T-helper 17 cell (primary cell): Measurements from ENCODE around the gene CTH. TPM values are rescaled to one million over a fixed set of nuclear protein-coding genes. Genes with fewer than 3 reads are reported as not detected.
"Not testable (repeated sequence)": the region's sequence is repeated elsewhere in the genome, so short reads cannot be mapped to it uniquely, and the experiment has no call there.

Source experiments
- ATAC-seq: fragments of 150-1000 bp; cut with Tn5 transposase; 2 replicates; pipeline ENCODE4 v1.10.0; 2021; ENCODE audit warnings: mild to moderate bottlenecking, moderate library complexity
- DNase-seq, 3 donors: peaks; one replicate each; pipeline versions ENCODE4 v3.0.0 to v3.0.0-alpha.2; 2020 to 2021
- H3K9me3 ChIP-seq: one replicate; pipeline ENCODE4 v1.7.0; 2013; ENCODE audit warnings: low read length, mild to moderate bottlenecking; ENCODE audit not compliant: control insufficient read depth, poor library complexity, severe bottlenecking
- H3K27ac Mint-ChIP-seq: one replicate; pipeline ENCODE4 v1.8.0; 2022; ENCODE audit warnings: mild to moderate bottlenecking, moderate library complexity, mixed read lengths
- H3K27me3 Mint-ChIP-seq: one replicate; pipeline ENCODE4 v1.8.0; 2022; ENCODE audit warnings: mixed read lengths
- H3K36me3 Mint-ChIP-seq: one replicate; pipeline ENCODE4 v1.8.0; 2022; ENCODE audit warnings: low read depth, mixed read lengths
- H3K4me1 Mint-ChIP-seq: one replicate; pipeline ENCODE4 v1.8.0; 2022; ENCODE audit warnings: mild to moderate bottlenecking, mixed read lengths
- H3K4me3 Mint-ChIP-seq: one replicate; pipeline ENCODE4 v1.8.0; 2022; ENCODE audit warnings: mild to moderate bottlenecking, moderate library complexity, mixed read lengths
- total RNA-seq, 4 donors: library from RNA in 2 of 4; stranded (reverse) in 2 of 4; gene quantifications; one replicate each; pipeline ENCODE4 v1.2.3 and lab custom pipeline; 2022 to 2026

CTH gene
- total RNA-seq, 2 donors from 2014 or later, result 4.2 to 5.8 TPM

DNA sequence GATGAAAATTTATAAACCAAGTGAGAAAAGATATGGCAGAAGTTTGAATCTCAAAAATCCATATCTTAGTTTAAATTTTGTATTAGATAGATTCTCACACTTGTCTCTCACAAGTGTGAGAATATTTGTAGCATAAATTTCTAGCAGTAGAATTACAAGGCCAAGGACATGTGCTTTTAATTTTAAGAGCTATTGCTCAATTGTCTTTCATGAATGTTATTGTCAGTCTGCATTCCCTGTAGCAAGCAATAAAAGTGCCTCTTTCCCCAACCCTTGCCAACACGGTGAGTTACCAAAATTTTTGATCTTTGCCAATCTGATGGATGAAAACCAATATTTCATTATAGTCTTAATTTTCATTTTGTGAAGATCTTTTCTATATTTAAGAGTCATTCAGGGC lies 64.0 kb downstream of the CTH start:
- Mint-ChIP-seq H3K27me3 (peaks cover 19% of the 10 kb centered on the region), H3K27ac (no peak overlapping the region), H3K36me3 (no peaks in the 10 kb centered on the region), H3K4me1 (peaks cover 2% of the 10 kb centered on the region), H3K4me3 (no peak overlapping the region)
- H3K9me3 ChIP-seq, result no peaks in the 10 kb centered on the region
- no peak for DNase-seq
- ATAC-seq, result no peak

DNA sequence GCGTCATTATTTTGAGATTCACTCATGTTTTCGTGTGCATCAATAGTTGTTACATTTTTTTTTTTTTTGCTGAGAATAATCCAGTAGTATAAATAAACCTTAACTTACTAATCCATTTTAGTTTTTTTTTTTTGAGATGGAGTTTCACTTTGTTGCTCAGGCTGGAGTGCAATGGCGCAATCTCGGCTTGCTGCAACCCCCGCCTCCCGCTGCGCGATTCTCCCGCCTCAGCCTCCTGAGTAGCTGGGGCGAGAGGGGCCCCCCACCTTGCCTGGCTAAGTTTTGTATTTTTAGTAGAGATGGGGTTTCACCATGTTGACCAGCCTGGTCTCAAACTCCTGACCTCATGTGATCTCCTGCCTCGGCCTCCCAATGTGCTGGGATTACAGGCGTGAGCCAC lies 66.0 kb downstream of the CTH start:
- Mint-ChIP-seq H3K36me3 (no peaks in the 10 kb centered on the region), H3K27ac (no peak overlapping the region), H3K27me3 (peaks cover 18% of the 10 kb centered on the region), H3K4me3 (no peak overlapping the region), H3K4me1 (peaks cover 4% of the 10 kb centered on the region)
- DNase-seq (no peak), ATAC-seq (no peak)
- H3K9me3 ChIP-seq, result no peaks in the 10 kb centered on the region

DNA sequence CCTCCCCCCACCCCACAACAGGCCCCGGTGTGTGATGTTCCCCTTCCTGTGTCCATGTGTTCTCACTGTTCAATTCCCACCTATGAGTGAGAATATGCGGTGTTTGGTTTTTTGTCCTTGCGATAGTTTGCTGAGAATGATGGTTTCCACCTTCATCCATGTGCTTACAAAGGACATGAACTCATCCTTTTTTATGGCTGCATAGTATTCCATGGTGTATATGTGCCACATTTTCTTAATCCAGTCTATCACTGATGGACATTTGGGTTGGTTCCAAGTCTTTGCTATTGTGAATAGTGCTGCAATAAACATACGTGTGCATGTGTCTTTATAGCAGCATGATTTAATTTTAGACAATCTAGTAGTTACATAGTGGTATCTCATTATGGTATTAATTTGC lies 66.8 kb downstream of the CTH start:
- peaks cover 22% of the 10 kb centered on the region for H3K27me3 Mint-ChIP-seq
- not testable (repeated sequence) for H3K4me3 Mint-ChIP-seq, H3K27ac Mint-ChIP-seq, DNase-seq, H3K9me3 ChIP-seq, H3K4me1 Mint-ChIP-seq, H3K36me3 Mint-ChIP-seq, ATAC-seq

DNA sequence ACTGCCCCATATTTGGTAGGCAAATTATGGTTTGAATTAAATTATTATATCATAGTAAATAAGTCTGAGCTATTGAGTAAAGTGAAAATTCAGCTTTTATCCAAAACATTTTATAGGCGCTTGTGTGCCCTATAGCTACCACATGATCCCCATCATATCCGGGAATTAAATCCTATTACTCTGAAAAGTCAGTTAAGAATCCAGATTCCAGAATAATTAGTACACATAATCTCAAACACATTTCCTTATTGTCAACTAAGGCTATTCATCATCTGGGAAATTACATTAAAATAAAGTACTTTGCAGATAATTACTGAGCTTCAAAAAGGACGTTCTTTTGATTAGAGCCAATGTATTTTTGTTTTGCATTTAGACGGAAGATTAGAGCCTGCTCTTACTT lies 72.3 kb downstream of the CTH start:
- Mint-ChIP-seq H3K4me1 (peaks cover 4% of the 10 kb centered on the region), H3K4me3 (no peak overlapping the region), H3K27me3 (peaks cover 35% of the 10 kb centered on the region), H3K36me3 (peaks cover 4% of the 10 kb centered on the region), H3K27ac (no peak overlapping the region)
- DNase-seq, result no peak
- H3K9me3 ChIP-seq, result no peaks in the 10 kb centered on the region
- ATAC-seq, result no peak

DNA sequence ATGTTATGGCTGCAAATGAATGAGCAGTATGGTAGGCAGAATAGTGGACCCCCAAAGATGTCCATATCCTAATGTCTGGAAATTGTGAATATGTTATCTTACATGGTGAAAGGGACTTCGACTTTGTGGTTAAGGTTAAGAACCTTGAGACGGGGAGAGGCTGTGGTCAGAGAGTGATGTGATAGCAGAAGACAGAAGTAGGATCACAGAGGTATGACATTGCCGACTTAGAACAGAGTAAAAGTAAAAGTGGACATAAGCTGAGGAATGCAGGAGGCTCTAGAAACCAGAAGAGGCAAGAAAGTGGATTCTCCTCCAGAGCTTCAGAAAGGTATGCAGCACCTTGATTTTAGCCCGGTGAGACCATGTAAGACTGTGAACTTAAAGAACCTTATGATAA lies 74.6 kb downstream of the CTH start:
- DNase-seq (no peak), ATAC-seq (no peak)
- no peak overlapping the region for H3K4me3 Mint-ChIP-seq
- H3K27me3 Mint-ChIP-seq, result peaks cover 24% of the 10 kb centered on the region
- H3K36me3 Mint-ChIP-seq, result peaks cover 6% of the 10 kb centered on the region
- no peaks in the 10 kb centered on the region for H3K9me3 ChIP-seq
- no peak overlapping the region for H3K27ac Mint-ChIP-seq
- peaks cover 2% of the 10 kb centered on the region for H3K4me1 Mint-ChIP-seq

DNA sequence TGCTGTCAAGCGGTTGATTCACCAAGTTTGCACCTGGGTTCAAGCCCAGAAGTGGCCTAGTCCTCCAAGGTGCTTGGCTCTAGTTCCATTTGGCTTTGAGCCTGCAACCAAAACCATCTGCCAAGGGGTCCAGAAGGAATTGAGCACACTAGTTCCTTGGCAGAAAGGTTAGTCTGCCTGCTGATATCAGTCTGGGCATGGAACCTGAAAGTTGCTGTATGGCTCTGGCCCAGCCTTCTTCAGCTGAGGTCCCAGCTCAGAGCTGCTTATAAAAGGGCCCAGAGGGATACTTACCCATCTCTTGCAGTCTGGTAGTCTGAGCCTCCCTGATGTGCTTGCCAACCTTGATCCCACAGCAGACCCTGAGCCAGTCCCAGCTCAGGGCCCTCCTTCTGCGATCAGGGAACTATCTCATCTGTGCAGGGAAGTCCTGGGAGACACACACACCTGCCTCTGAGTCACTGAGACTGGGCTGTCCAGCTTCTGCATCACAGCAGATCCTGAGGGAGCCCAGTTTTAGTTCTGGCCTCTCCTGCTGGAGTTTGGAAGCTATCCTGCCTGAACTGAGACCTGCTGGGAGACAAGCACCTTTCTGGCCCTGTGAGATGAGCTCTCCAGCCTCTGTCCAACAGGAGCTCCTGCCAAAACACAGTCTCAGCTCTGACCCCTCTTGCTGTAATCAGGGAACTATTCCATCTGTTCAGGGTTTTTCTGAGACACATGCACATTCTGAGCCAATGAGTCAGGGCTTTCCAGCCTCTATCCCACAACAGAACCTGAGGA lies 75.8 kb downstream of the CTH start:
- H3K9me3 ChIP-seq, result no peaks in the 10 kb centered on the region
- Mint-ChIP-seq H3K36me3 (peaks cover 6% of the 10 kb centered on the region), H3K27ac (no peak overlapping the region), H3K27me3 (peaks cover 22% of the 10 kb centered on the region), H3K4me1 (no peaks in the 10 kb centered on the region), H3K4me3 (no peak overlapping the region)
- no peak for ATAC-seq
- no peak for DNase-seq

DNA sequence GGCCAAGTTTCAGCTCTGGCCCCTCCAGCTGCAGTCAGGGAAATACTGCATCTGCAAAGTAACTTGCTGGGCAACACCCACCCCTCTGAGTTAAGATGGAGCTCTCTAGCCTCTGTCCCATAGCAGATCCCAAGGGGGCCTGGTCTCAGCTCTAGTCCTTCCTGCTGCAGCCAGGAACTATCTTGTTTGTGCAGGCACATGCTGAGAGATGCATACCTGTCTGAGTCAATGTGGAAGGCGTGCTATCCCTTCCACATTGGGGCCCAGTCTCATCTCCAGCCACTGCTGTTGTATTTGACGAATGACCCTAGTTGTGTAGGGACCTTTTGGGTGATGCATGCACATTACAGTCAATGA lies 76.4 kb downstream of the CTH start:
- peaks cover 6% of the 10 kb centered on the region for H3K36me3 Mint-ChIP-seq
- ATAC-seq, result no peak
- no peak for DNase-seq
- no peaks in the 10 kb centered on the region for H3K9me3 ChIP-seq
- H3K27me3 Mint-ChIP-seq, result peaks cover 16% of the 10 kb centered on the region
- H3K27ac Mint-ChIP-seq, result no peak overlapping the region
- H3K4me3 Mint-ChIP-seq, result no peak overlapping the region
- no peaks in the 10 kb centered on the region for H3K4me1 Mint-ChIP-seq

DNA sequence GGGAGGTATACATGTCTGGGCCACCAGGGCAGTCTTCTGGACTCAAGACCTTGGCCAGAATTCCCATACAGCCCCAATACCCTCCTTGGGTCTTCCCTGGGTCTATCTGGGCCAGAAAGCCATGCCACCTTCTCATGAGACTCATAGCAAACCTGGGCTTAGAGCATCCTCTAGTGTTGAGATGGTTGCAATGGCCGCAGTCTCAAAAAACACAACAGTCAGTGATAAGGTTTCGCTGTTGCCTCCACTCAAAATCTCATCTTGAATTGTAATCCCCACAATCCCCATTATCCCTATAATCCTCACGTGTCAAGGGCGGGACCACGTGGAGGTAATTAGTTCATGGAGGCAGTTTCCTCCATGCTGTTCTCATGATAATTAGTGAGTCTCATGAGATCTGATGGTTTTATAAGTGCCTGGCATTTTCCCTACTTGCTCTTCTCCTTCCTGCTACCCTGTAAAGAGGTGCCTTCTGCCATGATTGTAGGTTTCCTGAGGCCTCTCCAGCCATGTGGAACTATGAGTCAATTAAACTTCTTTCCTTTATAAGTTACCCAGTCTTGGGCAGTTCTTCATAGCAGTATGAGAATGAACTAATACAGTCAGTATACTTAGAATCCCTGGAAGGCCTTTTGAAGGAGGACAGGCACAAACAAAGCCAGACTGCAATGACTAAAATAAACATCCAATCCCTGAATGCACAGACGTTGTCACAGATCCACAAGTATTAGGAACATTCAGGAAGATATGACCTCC lies 77.0 kb downstream of the CTH start:
- no peaks in the 10 kb centered on the region for H3K9me3 ChIP-seq
- peaks cover 6% of the 10 kb centered on the region for H3K36me3 Mint-ChIP-seq
- ATAC-seq (peak; percentile 28), DNase-seq (no peak)
- H3K27me3 Mint-ChIP-seq, result peaks cover 16% of the 10 kb centered on the region
- H3K4me3 Mint-ChIP-seq, result no peak overlapping the region
- no peaks in the 10 kb centered on the region for H3K4me1 Mint-ChIP-seq
- H3K27ac Mint-ChIP-seq, result no peak overlapping the region

Other genes starting within 250 kb of the CTH start
- 10 to 100 TPM; 11.6 to 12.6 TPM for gene LRRC40, start 205.7 kb upstream of the CTH start, total RNA-seq
- gene SRSF11, start 189.9 kb upstream of the CTH start, total RNA-seq, result 100 to 1,000 TPM; 325 to 327 TPM
- 10 to 100 TPM; 27.2 to 30.6 TPM for gene ANKRD13C, start 56.5 kb upstream of the CTH start, total RNA-seq